Osteocyte (in vitro differentiated cells): ENCODE measurements around the gene KRTAP10-6. TPM values are rescaled to one million over a fixed set of nuclear protein-coding genes. Genes with fewer than 3 reads are reported as not detected.
"Not testable (repeated sequence)": the region's sequence is repeated elsewhere in the genome, so short reads cannot be mapped to it uniquely, and the experiment has no call there.

Source experiments
- DNase-seq: peaks from one replicate; pipeline ENCODE4 v3.0.0; 2021; ENCODE audit warnings: mixed read lengths; ENCODE audit not compliant: unreplicated experiment; ENCODE audit errors: extremely low spot score
- H3K27ac Mint-ChIP-seq: one replicate; pipeline ENCODE4 v1.8.0; 2021; ENCODE audit warnings: mild to moderate bottlenecking, mixed read lengths; ENCODE audit not compliant: unreplicated experiment
- H3K27me3 Mint-ChIP-seq: one replicate; pipeline ENCODE4 v1.8.0; 2021; ENCODE audit warnings: mixed read lengths; ENCODE audit not compliant: unreplicated experiment
- H3K36me3 Mint-ChIP-seq: one replicate; pipeline ENCODE4 v1.8.0; 2021; ENCODE audit warnings: mixed read lengths; ENCODE audit not compliant: unreplicated experiment
- H3K4me1 Mint-ChIP-seq: one replicate; pipeline ENCODE4 v1.8.0; 2021; ENCODE audit warnings: mixed read lengths; ENCODE audit not compliant: unreplicated experiment
- H3K4me3 Mint-ChIP-seq: one replicate; pipeline ENCODE4 v1.8.0; 2021; ENCODE audit warnings: mild to moderate bottlenecking, moderate library complexity, mixed read lengths; ENCODE audit not compliant: unreplicated experiment
- H3K9me3 Mint-ChIP-seq: one replicate; pipeline ENCODE4 v1.8.0; 2021; ENCODE audit warnings: mixed read lengths; ENCODE audit not compliant: unreplicated experiment
- long read RNA-seq: library from polyadenylated mRNA; unstranded; transcript quantifications from one replicate; pipeline ENCODE4 v2.0.0, GENCODE V29; 2021
- total RNA-seq: library from RNA; stranded (reverse); gene quantifications from 2 replicates; pipeline ENCODE4 v1.2.1, GENCODE V29; 2021
- TF ChIP-seq, protein P1 (sequence below): fragments of 200-600 bp; sonication (generic); IDR thresholded peaks from 2 replicates; pipeline ENCODE4 v1.5.0; 2021; ENCODE audit warnings: antibody characterized with exemption, mild to moderate bottlenecking, moderate library complexity

Gene KRTAP10-6, protein sequence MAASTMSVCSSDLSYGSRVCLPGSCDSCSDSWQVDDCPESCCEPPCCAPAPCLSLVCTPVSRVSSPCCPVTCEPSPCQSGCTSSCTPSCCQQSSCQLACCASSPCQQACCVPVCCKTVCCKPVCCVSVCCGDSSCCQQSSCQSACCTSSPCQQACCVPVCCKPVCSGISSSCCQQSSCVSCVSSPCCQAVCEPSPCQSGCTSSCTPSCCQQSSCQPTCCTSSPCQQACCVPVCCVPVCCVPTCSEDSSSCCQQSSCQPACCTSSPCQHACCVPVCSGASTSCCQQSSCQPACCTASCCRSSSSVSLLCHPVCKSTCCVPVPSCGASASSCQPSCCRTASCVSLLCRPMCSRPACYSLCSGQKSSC
- not detected in 2 replicates for total RNA-seq
- long read RNA-seq, result 0 reads

DNA sequence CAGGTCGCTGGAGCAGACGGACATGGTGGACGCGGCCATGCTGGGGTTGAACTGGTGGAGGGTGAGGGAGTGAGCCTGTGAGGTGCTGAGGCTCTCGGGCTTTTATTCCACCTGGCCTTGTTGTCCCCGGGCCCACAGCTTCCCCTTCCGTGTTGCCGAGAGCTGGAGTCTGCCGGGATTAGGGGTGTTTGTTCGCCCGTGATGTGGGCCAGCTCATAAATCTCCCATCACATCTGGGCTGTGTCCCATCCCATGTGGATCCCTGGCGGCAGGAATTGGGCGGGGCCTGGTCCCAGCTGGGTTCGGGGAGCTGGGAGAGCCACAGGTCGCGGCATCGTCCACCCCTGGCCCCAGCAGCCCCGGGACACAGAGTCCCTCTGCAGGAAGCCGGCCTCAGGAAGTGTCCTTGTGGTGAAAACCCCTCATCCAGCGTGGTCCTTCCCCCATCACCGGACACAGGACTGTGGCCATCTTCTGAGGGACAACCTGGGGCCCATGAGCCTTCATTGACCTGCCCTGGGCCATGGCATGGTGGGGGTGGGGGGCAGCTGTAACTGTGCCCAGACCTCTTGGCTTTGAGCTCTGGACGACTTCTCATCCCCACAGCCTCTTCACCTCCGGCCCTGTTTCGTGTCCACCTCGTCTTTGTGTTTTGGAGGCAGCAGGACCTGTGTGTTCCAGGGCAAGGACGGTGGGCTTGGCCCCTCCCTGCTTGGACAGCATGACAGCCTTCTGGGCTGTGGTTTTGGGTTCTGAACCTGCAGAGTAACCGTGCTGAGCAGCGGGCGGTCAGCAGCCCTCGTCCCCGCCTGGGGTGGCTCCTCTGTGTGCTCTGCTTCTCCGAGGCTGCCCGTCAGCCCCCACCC lies at the start of gene KRTAP10-6:
KRTAP10-6 (minus strand) TSS at position 60 of the 866 bp plus-strand sequence; CDS start at position 39, 21 bp downstream.
- Mint-ChIP-seq H3K27ac (no peak within 1 kb of the TSS), H3K4me3 (no peak within 1 kb of the TSS), H3K36me3 (no peaks in the 10 kb centered on the region)

DNA sequence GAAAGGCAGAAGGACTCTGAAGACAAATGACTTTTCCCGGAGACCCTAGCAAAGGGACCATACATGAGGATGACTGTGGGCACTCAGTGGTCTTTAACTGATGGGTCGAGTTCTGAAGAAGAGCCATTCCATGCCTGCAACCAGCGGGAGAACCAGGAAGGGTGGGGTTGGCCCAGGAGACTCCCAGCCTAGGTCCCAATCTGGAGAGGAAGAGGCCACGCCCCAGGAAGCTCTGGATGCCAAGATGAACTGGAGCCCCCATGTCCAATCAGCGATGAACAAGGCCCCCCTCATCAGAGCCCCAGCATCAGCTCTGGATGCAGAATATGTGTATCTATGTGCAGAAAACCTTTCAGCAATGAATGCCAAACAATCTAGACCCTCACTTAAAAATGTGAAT lies 48.5 kb upstream of the KRTAP10-6 start:
- Mint-ChIP-seq H3K9me3 (peaks cover 29% of the 10 kb centered on the region), H3K27me3 (peaks cover 11% of the 10 kb centered on the region), H3K4me3 (no peak overlapping the region), H3K4me1 (no peaks in the 10 kb centered on the region), H3K27ac (no peak overlapping the region), H3K36me3 (no peaks in the 10 kb centered on the region)
- peak; percentile 57 for DNase-seq
- TF ChIP-seq, protein P1, sequence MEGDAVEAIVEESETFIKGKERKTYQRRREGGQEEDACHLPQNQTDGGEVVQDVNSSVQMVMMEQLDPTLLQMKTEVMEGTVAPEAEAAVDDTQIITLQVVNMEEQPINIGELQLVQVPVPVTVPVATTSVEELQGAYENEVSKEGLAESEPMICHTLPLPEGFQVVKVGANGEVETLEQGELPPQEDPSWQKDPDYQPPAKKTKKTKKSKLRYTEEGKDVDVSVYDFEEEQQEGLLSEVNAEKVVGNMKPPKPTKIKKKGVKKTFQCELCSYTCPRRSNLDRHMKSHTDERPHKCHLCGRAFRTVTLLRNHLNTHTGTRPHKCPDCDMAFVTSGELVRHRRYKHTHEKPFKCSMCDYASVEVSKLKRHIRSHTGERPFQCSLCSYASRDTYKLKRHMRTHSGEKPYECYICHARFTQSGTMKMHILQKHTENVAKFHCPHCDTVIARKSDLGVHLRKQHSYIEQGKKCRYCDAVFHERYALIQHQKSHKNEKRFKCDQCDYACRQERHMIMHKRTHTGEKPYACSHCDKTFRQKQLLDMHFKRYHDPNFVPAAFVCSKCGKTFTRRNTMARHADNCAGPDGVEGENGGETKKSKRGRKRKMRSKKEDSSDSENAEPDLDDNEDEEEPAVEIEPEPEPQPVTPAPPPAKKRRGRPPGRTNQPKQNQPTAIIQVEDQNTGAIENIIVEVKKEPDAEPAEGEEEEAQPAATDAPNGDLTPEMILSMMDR, result no peak

More for the DNA sequence above, at the start of gene KRTAP10-6:
- Mint-ChIP-seq H3K27me3 (peaks cover 25% of the 10 kb centered on the region), H3K4me1 (peaks cover 3% of the 10 kb centered on the region), H3K9me3 (no peaks in the 10 kb centered on the region)
- DNase-seq, result peak; percentile 80
- TF ChIP-seq, protein P1, result no peak

DNA sequence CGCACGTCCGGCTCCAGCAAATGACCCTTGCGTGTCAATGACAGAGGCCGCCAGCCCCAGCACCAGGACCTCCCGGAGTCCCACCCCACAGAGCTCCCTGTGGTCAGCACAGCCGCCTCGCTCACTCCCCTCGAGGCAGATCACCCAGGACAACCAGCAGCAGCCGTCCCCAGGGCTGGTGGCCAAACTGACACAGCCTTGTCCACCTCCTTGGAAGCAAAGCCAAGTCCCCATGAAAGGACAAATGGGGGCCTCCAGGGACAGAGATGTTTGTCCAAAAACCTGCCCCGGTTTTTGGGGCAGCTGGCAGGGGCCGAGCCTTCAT lies 47.0 kb upstream of the KRTAP10-6 start:
- H3K27me3 Mint-ChIP-seq, result peaks cover 16% of the 10 kb centered on the region
- no peak overlapping the region for H3K4me3 Mint-ChIP-seq
- TF ChIP-seq, protein P1, result no peak
- no peak overlapping the region for H3K27ac Mint-ChIP-seq
- peak; percentile 83 for DNase-seq
- H3K36me3 Mint-ChIP-seq, result no peaks in the 10 kb centered on the region
- H3K4me1 Mint-ChIP-seq, result no peaks in the 10 kb centered on the region
- H3K9me3 Mint-ChIP-seq, result peaks cover 19% of the 10 kb centered on the region

DNA sequence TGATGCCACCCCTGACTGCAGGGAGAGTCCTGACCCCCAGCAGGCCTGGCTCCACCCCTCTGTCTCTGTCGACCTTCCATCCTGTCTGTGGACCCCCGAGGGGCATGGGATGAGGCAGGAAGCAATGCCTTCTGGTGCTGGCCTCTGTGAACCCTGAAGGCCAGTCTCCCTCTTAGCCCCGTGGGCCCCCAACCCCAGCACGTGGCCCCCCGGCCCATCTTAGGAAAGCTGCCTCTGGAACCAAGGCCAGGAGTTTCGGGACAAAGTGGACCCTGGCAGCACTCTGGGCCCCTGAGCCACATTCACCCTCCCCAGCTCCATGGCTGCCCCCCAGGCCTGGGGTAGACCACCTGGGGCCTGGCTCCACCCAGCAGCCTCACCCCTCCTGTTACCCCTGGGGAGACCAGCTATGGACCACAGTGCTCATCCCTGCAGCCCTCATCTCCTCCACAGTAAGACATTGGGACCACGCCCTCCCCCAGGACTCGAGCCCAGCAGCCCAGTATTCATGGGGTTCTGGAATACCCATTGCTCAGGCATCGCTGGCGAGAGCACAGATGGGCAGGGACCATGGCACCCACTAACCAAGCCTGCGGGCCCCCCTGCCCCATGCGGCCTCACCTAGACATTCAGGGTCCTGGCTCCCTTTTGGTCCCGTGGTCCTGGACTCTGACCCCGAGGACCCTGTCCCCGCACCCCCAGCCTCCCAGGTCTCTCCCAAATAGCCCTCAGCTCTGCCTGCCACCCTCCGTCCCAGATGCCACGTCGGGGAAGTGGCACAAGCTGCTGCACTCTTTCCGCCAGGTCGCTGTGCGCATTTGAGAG lies 46.4 kb upstream of the KRTAP10-6 start:
- H3K4me1 Mint-ChIP-seq, H3K36me3 Mint-ChIP-seq, H3K4me3 Mint-ChIP-seq, H3K27ac Mint-ChIP-seq: not testable (repeated sequence)
- peak; percentile 65 for DNase-seq
- Mint-ChIP-seq H3K9me3 (peaks cover 14% of the 10 kb centered on the region), H3K27me3 (peaks cover 16% of the 10 kb centered on the region)

DNA sequence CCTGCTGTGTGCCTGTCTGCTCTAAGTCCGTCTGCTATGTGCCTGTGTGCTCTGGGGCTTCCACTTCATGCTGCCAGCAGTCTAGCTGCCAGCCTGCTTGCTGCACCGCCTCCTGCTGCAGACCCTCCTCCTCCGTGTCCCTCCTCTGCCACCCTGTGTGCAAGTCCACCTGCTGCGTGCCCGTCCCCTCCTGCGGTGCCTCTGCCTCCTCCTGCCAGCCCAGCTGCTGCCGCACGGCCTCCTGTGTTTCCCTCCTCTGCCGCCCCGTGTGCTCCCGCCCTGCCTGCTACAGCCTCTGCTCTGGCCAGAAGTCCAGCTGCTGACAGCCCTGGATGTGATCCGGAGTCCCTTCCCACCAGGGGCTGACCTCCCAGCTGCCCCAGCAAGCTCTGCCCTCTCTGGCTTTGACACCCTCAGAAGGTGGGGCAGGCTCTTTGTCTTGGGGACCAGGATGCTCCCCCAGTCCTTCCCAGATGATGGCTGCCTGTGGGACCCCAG lies 45.6 kb upstream of the KRTAP10-6 start:
- DNase-seq, result peak; percentile 63
- H3K9me3 Mint-ChIP-seq, H3K27ac Mint-ChIP-seq: not testable (repeated sequence)

More for the DNA sequence above, 45.6 kb upstream of the KRTAP10-6 start:
- H3K36me3 Mint-ChIP-seq, H3K4me3 Mint-ChIP-seq, H3K4me1 Mint-ChIP-seq: not testable (repeated sequence)
- H3K27me3 Mint-ChIP-seq, result peaks cover 16% of the 10 kb centered on the region
